Neuronal stem cell (in vitro differentiated cells): ENCODE results near the gene ATOSA.

Experiments used
- DNase-seq: peaks from one replicate; pipeline ENCODE4 v3.0.0-alpha.2; 2013; ENCODE audit warnings: low spot score
- H2AFZ ChIP-seq: one replicate; pipeline ENCODE4 v1.6.1; 2013; ENCODE audit warnings: mild to moderate bottlenecking, low read length, inconsistent platforms
- H2AK5ac ChIP-seq: 2 replicates; pipeline ENCODE4 v1.6.1; 2013; ENCODE audit warnings: low read depth, mild to moderate bottlenecking, inconsistent platforms, low read length, moderate library complexity, mixed read lengths
- H2BK120ac ChIP-seq: 2 replicates; pipeline ENCODE4 v1.6.1; 2013; ENCODE audit warnings: low read depth, mild to moderate bottlenecking, inconsistent platforms, low read length, moderate library complexity, mixed read lengths
- H2BK12ac ChIP-seq: one replicate; pipeline ENCODE4 v1.6.1; 2013; ENCODE audit warnings: low read length, inconsistent platforms
- H2BK15ac ChIP-seq: 2 replicates; pipeline ENCODE4 v1.6.1; 2013; ENCODE audit warnings: mild to moderate bottlenecking, low read length, inconsistent platforms, mixed read lengths
- H2BK5ac ChIP-seq: one replicate; pipeline ENCODE4 v1.6.1; 2013; ENCODE audit warnings: inconsistent platforms, mild to moderate bottlenecking, low read length, moderate library complexity
- H3K14ac ChIP-seq: one replicate; pipeline ENCODE4 v1.6.1; 2013; ENCODE audit warnings: low read length, inconsistent platforms
- H3K18ac ChIP-seq: 2 replicates; pipeline ENCODE4 v1.6.1; 2013; ENCODE audit warnings: low read length, inconsistent platforms
- H3K23ac ChIP-seq: 2 replicates; pipeline ENCODE4 v1.6.1; 2013; ENCODE audit warnings: low read depth, mild to moderate bottlenecking, mixed read lengths, low read length, inconsistent platforms; ENCODE audit not compliant: poor library complexity
- H3K27ac ChIP-seq: replicated peaks from 3 replicates; pipeline ENCODE4 v1.5.1; 2013; ENCODE audit warnings: low read length, inconsistent platforms
- H3K27me3 ChIP-seq, 3 experiments: 2 replicates each; pipeline ENCODE4 v1.6.1; 2013; ENCODE audit warnings: low read length in 3 of 3, mild to moderate bottlenecking in 2 of 3, inconsistent platforms in 1 of 3, low read depth in 1 of 3, mixed read lengths in 1 of 3, moderate library complexity in 1 of 3; ENCODE audit not compliant: control insufficient read depth in 3 of 3, insufficient read depth in 3 of 3
- H3K36me3 ChIP-seq, 2 donors: replicated peaks in 1 of 2; 2 replicates each; pipeline ENCODE4 v1.6.1; 2013; ENCODE audit warnings: low read length in 2 of 2; ENCODE audit not compliant: control insufficient read depth in 2 of 2, insufficient read depth in 2 of 2
- H3K4ac ChIP-seq: 2 replicates; pipeline ENCODE4 v1.6.1; 2013; ENCODE audit warnings: inconsistent platforms, mild to moderate bottlenecking, low read length, moderate library complexity
- H3K4me1 ChIP-seq, 2 donors: 1 replicate in 1 of 2; 2 replicates in 1 of 2; pipeline ENCODE4 v1.6.1; 2013; ENCODE audit warnings: low read length in 2 of 2, low read depth in 1 of 2; ENCODE audit not compliant: control insufficient read depth in 2 of 2, insufficient read depth in 1 of 2
- H3K4me2 ChIP-seq: one replicate; pipeline ENCODE4 v1.6.1; 2013; ENCODE audit warnings: mild to moderate bottlenecking, low read length, inconsistent platforms; ENCODE audit not compliant: insufficient read depth, poor library complexity, severe bottlenecking
- H3K4me3 ChIP-seq, 2 donors: 2 replicates each; pipeline ENCODE4 v1.5.1; 2013; ENCODE audit warnings: low read length in 2 of 2, mild to moderate bottlenecking in 2 of 2, inconsistent platforms in 1 of 2, moderate library complexity in 1 of 2
- H3K79me1 ChIP-seq: one replicate; pipeline ENCODE4 v1.6.1; 2013; ENCODE audit warnings: low read depth, mild to moderate bottlenecking, inconsistent platforms, low read length, moderate library complexity
- H3K9ac ChIP-seq: one replicate; pipeline ENCODE4 v1.6.1; 2013; ENCODE audit warnings: mild to moderate bottlenecking, low read depth, low read length, inconsistent platforms; ENCODE audit not compliant: poor library complexity
- H3K9me3 ChIP-seq, 2 donors: replicated peaks in 1 of 2; 2 replicates each; pipeline versions ENCODE3 to v1.6.1; 2013; ENCODE audit warnings: low read length in 2 of 2, mild to moderate bottlenecking in 2 of 2, inconsistent platforms in 1 of 2, low read depth in 1 of 2, mixed read lengths in 1 of 2, moderate library complexity in 1 of 2; ENCODE audit not compliant: control insufficient read depth in 2 of 2, insufficient read depth in 1 of 2
- H4K8ac ChIP-seq: one replicate; pipeline ENCODE4 v1.6.1; 2013; ENCODE audit warnings: low read depth, mild to moderate bottlenecking, inconsistent platforms, low read length, moderate library complexity
- H4K91ac ChIP-seq: one replicate; pipeline ENCODE4 v1.6.1; 2013; ENCODE audit warnings: low read length, low read depth, mild to moderate bottlenecking, inconsistent platforms; ENCODE audit not compliant: poor library complexity
- WGBS, 2 donors: extraction: QIAGEN DNeasy Blood & Tissue Kit; methylation state at CpG; one replicate each; pipeline ENCODE4 v1.1.7; 2013; ENCODE audit warnings: missing lambda C conversion rate in 2 of 2, mixed read lengths in 1 of 2; ENCODE audit not compliant: insufficient read length in 2 of 2, insufficient replicate concordance in 1 of 2; ENCODE audit errors: extremely low coverage in 2 of 2; 5-methylcytosine and 5-hydroxymethylcytosine counted together

Gene ATOSA

DNA sequence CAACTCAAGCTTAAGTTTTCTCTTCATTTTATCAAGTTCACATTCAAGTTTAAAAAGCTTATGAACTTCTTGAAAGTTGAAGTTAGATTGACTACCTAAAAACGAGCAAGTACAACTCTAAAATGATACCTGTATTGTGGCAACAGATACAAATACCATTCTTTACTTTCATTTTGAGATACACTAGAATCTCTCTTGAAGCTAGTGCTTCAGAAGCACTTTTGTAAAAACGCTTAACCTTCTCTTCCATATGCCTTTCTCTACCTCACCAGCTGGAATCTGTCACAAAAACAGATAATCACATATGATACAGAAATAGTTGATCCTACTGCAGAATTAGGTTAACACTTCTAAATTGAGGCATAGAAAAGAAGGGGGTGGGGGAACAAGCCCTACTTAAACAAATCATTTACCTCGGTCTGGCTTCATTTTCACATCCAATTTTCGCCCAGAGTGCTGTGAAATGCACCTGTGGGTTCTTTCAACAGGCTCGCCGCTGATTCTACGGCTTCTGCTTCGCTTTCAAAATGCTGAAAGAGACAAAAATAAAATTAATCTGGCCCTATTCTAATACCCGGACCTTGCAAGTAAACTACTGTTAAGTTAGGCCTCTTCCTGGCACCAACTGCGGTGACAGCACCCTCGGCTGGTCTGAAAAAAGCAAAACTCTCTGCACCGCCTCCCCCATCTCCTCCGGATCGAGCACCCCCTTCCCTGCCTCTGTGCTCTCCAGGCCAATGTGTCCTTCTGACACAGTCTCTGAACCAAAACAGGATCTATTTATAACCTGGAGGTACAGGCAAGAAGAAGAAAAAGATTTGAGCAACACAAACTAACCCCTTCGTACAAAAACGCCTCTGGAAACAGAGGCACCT is 1.4 kb downstream of the ATOSA start:
- Histone ChIP-seq H3K18ac (peak overlapping the region; percentile 96), H2BK12ac (no peak overlapping the region), H4K8ac (no peak overlapping the region), H3K27me3 (peaks cover 0 to 23% (median 0%) of the 10 kb centered on the region in 3 experiments), H3K36me3 (peaks cover 0 to 14% of the 10 kb centered on the region in 2 donors), H3K4ac (no peak overlapping the region), H3K4me3 (peak overlapping the region; percentile 91 to 94), H2BK120ac (no peak overlapping the region), H2BK15ac (no peak overlapping the region), H3K79me1 (no peaks in the 10 kb centered on the region), H3K14ac (no peak overlapping the region), H2AFZ (peak overlapping the region; percentile 100), H3K4me2 (peak overlapping the region; percentile 91), H3K4me1 (peaks cover 2 to 9% of the 10 kb centered on the region in 2 donors), H3K23ac (peak overlapping the region; percentile 52), H3K9ac (peak overlapping the region; percentile 98), H2AK5ac (no peak overlapping the region), H3K27ac (no peak overlapping the region), H2BK5ac (no peak overlapping the region), H4K91ac (no peak overlapping the region), H3K9me3 (no peaks in the 10 kb centered on the region)
- DNase-seq = peak; percentile 9
- WGBS, 2 donors = no CpG with 5 or more reads among the region's 16 CpGs

- no CpG with 5 or more reads among the region's 4 CpGs for WGBS, 2 donors
- H3K4me3 ChIP-seq = no peak overlapping the region
Observed at GRCh38 chr15:52674831-52675230, 4.4 kb downstream of the ATOSA start.

DNA sequence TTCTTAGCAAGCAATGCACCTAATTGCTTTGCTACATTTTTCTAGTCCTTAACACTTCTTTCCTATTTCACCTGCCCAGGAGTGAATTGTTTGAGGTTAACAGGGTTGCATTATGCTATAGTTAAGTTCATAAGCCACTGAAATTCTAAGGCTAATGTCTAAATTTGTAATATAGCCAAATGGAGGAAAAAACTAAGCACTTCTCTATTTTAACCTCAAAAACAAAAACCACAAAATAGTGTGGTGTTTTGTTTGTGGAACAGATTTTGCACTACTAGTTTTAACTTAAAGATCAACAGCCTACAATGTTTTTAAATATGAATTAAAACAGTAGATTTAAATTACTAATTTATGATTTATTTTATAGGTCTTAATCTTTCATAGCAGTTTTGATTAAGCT is 5.5 kb downstream of the ATOSA start:
- H4K8ac ChIP-seq = no peak overlapping the region
- no peak overlapping the region for H3K23ac ChIP-seq
- H3K79me1 ChIP-seq = no peaks in the 10 kb centered on the region
- H3K9ac ChIP-seq = no peak overlapping the region
- H3K4me2 ChIP-seq = no peak overlapping the region
- H3K27ac ChIP-seq = no peak overlapping the region
- no peak for DNase-seq
- H3K27me3 ChIP-seq = no peaks in the 10 kb centered on the region
- H3K9me3 ChIP-seq = no peaks in the 10 kb centered on the region
- H2BK120ac ChIP-seq = no peak overlapping the region
- H2BK12ac ChIP-seq = no peak overlapping the region
- H2BK15ac ChIP-seq = no peak overlapping the region
- no peak overlapping the region for H2AK5ac ChIP-seq
- no peak overlapping the region for H2AFZ ChIP-seq
- no peak overlapping the region for H3K4ac ChIP-seq
- peaks cover 0 to 5% of the 10 kb centered on the region in 2 donors for H3K4me1 ChIP-seq
- H3K18ac ChIP-seq = no peak overlapping the region
- no peak overlapping the region for H2BK5ac ChIP-seq
- no peak overlapping the region for H3K14ac ChIP-seq
- H4K91ac ChIP-seq = no peak overlapping the region
- H3K36me3 ChIP-seq = peaks cover 0 to 24% of the 10 kb centered on the region in 2 donors
- H3K4me3 ChIP-seq = no peak overlapping the region

More at GRCh38 chr15:52674831-52675230, 4.4 kb downstream of the ATOSA start:
- Histone ChIP-seq H3K9me3 (no peaks in the 10 kb centered on the region), H3K4ac (no peak overlapping the region), H2BK15ac (no peak overlapping the region), H3K23ac (no peak overlapping the region), H4K8ac (no peak overlapping the region), H3K36me3 (peaks cover 0 to 18% of the 10 kb centered on the region in 2 donors), H2AK5ac (no peak overlapping the region), H3K4me2 (no peak overlapping the region), H3K79me1 (no peaks in the 10 kb centered on the region), H2AFZ (no peak overlapping the region), H2BK5ac (no peak overlapping the region), H3K14ac (no peak overlapping the region), H3K9ac (no peak overlapping the region), H3K27me3 (no peaks in the 10 kb centered on the region), H3K27ac (no peak overlapping the region), H2BK120ac (no peak overlapping the region), H4K91ac (no peak overlapping the region), H3K18ac (no peak overlapping the region), H2BK12ac (no peak overlapping the region), H3K4me1 (peaks cover under 1 to 6% of the 10 kb centered on the region in 2 donors)
- DNase-seq = no peak

- H3K4me1 ChIP-seq = peaks cover 0 to 5% of the 10 kb centered on the region in 2 donors
- H2BK15ac ChIP-seq = no peak overlapping the region
- no peaks in the 10 kb centered on the region for H3K79me1 ChIP-seq
- H2AFZ ChIP-seq = no peak overlapping the region
- no peak overlapping the region for H3K4me2 ChIP-seq
- no peak overlapping the region for H2BK120ac ChIP-seq
- no peak for DNase-seq
- no peak overlapping the region for H3K18ac ChIP-seq
- no peaks in the 10 kb centered on the region for H3K9me3 ChIP-seq
- H2BK12ac ChIP-seq = no peak overlapping the region
- no peak overlapping the region for H2BK5ac ChIP-seq
- no peak overlapping the region for H3K9ac ChIP-seq
- H3K27me3 ChIP-seq = no peaks in the 10 kb centered on the region
- H3K27ac ChIP-seq = no peak overlapping the region
- no peak overlapping the region for H3K23ac ChIP-seq
- H3K14ac ChIP-seq = no peak overlapping the region
- peaks cover 0 to 24% of the 10 kb centered on the region in 2 donors for H3K36me3 ChIP-seq
- H3K4ac ChIP-seq = no peak overlapping the region
- H4K8ac ChIP-seq = no peak overlapping the region
- WGBS, 2 donors = no CpG with 5 or more reads among the region's 2 CpGs
- H4K91ac ChIP-seq = no peak overlapping the region
- no peak overlapping the region for H2AK5ac ChIP-seq
- H3K4me3 ChIP-seq = no peak overlapping the region
Observed at GRCh38 chr15:52673312-52673711, 5.9 kb downstream of the ATOSA start.
